Panc1 (cell line): ENCODE results near the gene AP1B1. TPM values are rescaled to one million over a fixed set of nuclear protein-coding genes. Genes with fewer than 3 reads are reported as not detected.

Experiments used
- ATAC-seq: fragments of 200-7000 bp; cut with Tn5 transposase; 2 replicates; pipeline ENCODE4 v1.9.1; 2020; ENCODE audit warnings: mild to moderate bottlenecking, moderate library complexity
- BruUV-seq: library from RNA; stranded (reverse); fragments of 400-500 nt; replicated peaks from 2 replicates; lab custom pipeline; 2021; lab: Mats Ljungman, UMichigan
- CTCF ChIA-PET: fragments of 300-600 bp; sonication (Branson Sonifier 250); formaldehyde crosslinking; loops from one replicate; lab custom pipeline; 2022; ENCODE audit warnings: antibody characterized with exemption; lab: Charles Lee
- POLR2A ChIA-PET: fragments of 300-600 bp; sonication (Branson Sonifier 250); formaldehyde crosslinking; loops from one replicate; lab custom pipeline; 2022; ENCODE audit warnings: antibody characterized with exemption; lab: Charles Lee
- DNase-seq: peaks from one replicate; pipeline ENCODE4 v3.0.0-alpha.2; 2010; ENCODE audit warnings: low read depth, low spot score
- H3K27ac ChIP-seq: 2 replicates; pipeline ENCODE4 v1.5.1; 2011; ENCODE audit warnings: mild to moderate bottlenecking, low read length, inconsistent platforms
- H3K27me3 ChIP-seq: fragments of 200-500 bp; sonication (Bioruptor generic); 2 replicates; pipeline ENCODE4 v1.6.0; 2014; ENCODE audit warnings: low read length, inconsistent platforms; ENCODE audit not compliant: control insufficient read depth, insufficient read depth
- H3K36me3 ChIP-seq: fragments of 200-500 bp; sonication (Bioruptor generic); 2 replicates; pipeline ENCODE4 v1.5.1; 2014; ENCODE audit warnings: inconsistent platforms, mild to moderate bottlenecking, low read length, moderate library complexity; ENCODE audit not compliant: control insufficient read depth, insufficient read depth
- H3K4me1 ChIP-seq: 2 replicates; pipeline ENCODE4 v1.5.1; 2011; ENCODE audit warnings: inconsistent platforms, mild to moderate bottlenecking, low read length, moderate library complexity; ENCODE audit not compliant: control insufficient read depth, insufficient read depth
- H3K4me3 ChIP-seq, 2 experiments: 2 replicates each; pipeline ENCODE4 v1.5.1; 2011 to 2012; ENCODE audit warnings: low read depth in 2 of 2, low read length in 2 of 2, mild to moderate bottlenecking in 2 of 2, inconsistent platforms in 1 of 2, moderate library complexity in 1 of 2
- H3K9me3 ChIP-seq: fragments of 200-500 bp; sonication (Bioruptor generic); 2 replicates; pipeline ENCODE4 v1.5.1; 2014; ENCODE audit warnings: low read depth, mild to moderate bottlenecking, inconsistent platforms, low read length, moderate library complexity; ENCODE audit not compliant: control insufficient read depth, insufficient read depth
- POLR2AphosphoS5 ChIP-seq: IDR thresholded peaks from 2 replicates; pipeline ENCODE4 v1.6.1; 2012; ENCODE audit warnings: mild to moderate bottlenecking, low read depth, low read length, moderate library complexity
- SIN3A ChIP-seq: IDR thresholded peaks from 2 replicates; pipeline ENCODE4 v1.6.1; 2012; ENCODE audit warnings: low read depth, mild to moderate bottlenecking, low read length, moderate library complexity, borderline replicate concordance; ENCODE audit not compliant: insufficient read depth
- TCF7L2 ChIP-seq: IDR thresholded peaks from 2 replicates; pipeline ENCODE4 v1.6.1; 2011; ENCODE audit warnings: mild to moderate bottlenecking, low read depth, low read length, inconsistent platforms
- in situ Hi-C: cut with HindIII; loops from 2 replicates; pipeline ENCODE4 v1.10.0; 2016; ENCODE audit warnings: low sequenced_read_pairs, low pct_unique_long_range_greater_than_20kb
- intact Hi-C: fragments of 100-400 bp; cut with micrococcal nuclease; formaldehyde crosslinking; loops from one replicate; pipeline ENCODE4 v1.10.0; 2022; ENCODE audit not compliant: unreplicated experiment
- total RNA-seq: library from RNA; stranded (reverse); gene quantifications from one replicate; pipeline ENCODE4 v1.2.1, GENCODE V29; 2021; ENCODE audit not compliant: unreplicated experiment
- TF ChIP-seq, protein P1 (sequence below), 2 experiments: IDR thresholded peaks; 2 replicates each; pipeline ENCODE4 v1.6.1; 2011 to 2012; ENCODE audit warnings: low read depth in 2 of 2, control low read depth in 1 of 2, low read length in 1 of 2, mild to moderate bottlenecking in 1 of 2, moderate library complexity in 1 of 2; ENCODE audit not compliant: insufficient read depth in 1 of 2
- TF ChIP-seq, protein P2 (sequence below): fragments of 450-650 bp; IDR thresholded peaks from 2 replicates; pipeline ENCODE4 v1.5.1; 2017; ENCODE audit warnings: mild to moderate bottlenecking

Gene AP1B1
- total RNA-seq, 1 experiment from 2014 or later, result 48.6 TPM

DNA sequence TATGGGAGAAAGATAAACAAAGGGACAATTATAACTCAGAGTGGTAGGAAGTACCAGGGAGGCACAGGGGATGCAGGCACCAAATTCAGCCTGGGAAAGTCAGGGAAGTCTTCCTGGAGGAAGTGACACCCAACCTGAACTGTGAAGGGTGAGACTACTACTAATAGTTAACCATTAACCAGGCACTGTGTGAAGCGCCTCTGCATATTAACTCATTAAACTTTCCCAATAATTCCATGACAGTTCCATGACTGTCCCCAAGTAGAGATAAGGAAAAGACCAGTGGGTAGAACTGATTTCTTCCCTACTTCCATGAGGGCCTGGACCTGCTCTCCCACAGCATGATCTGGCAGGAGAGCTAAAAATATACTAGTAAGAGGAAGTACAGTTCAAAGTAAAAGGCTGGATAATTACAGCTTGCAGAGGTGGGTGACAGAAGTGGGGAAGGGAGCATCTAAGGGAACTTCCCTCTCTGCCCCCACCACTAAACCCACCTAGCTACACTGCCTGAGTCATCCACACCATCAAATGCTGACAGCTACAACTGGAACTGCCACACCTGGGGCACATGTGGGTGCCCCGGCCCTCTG is 4.7 kb upstream of the AP1B1 start:
- H3K4me1 ChIP-seq, result no peaks in the 10 kb centered on the region
- H3K9me3 ChIP-seq, result no peaks in the 10 kb centered on the region
- no peaks in the 10 kb centered on the region for H3K27me3 ChIP-seq
- no peak overlapping the region for H3K4me3 ChIP-seq
- CTCF ChIA-PET, result no interaction called here
- no peak overlapping the region for H3K27ac ChIP-seq
- BruUV-seq, result no TSS peak
- ATAC-seq, result no peak
- in situ Hi-C loops (no loop called here), intact Hi-C loops (no loop called here)
- POLR2A ChIA-PET, result no interaction called here
- DNase-seq, result no peak
- no peaks in the 10 kb centered on the region for H3K36me3 ChIP-seq
- no peak for TF ChIP-seq SIN3A
- no peak for TF ChIP-seq TCF7L2
- TF ChIP-seq, protein P1, sequence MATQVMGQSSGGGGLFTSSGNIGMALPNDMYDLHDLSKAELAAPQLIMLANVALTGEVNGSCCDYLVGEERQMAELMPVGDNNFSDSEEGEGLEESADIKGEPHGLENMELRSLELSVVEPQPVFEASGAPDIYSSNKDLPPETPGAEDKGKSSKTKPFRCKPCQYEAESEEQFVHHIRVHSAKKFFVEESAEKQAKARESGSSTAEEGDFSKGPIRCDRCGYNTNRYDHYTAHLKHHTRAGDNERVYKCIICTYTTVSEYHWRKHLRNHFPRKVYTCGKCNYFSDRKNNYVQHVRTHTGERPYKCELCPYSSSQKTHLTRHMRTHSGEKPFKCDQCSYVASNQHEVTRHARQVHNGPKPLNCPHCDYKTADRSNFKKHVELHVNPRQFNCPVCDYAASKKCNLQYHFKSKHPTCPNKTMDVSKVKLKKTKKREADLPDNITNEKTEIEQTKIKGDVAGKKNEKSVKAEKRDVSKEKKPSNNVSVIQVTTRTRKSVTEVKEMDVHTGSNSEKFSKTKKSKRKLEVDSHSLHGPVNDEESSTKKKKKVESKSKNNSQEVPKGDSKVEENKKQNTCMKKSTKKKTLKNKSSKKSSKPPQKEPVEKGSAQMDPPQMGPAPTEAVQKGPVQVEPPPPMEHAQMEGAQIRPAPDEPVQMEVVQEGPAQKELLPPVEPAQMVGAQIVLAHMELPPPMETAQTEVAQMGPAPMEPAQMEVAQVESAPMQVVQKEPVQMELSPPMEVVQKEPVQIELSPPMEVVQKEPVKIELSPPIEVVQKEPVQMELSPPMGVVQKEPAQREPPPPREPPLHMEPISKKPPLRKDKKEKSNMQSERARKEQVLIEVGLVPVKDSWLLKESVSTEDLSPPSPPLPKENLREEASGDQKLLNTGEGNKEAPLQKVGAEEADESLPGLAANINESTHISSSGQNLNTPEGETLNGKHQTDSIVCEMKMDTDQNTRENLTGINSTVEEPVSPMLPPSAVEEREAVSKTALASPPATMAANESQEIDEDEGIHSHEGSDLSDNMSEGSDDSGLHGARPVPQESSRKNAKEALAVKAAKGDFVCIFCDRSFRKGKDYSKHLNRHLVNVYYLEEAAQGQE (IDR thresholded peaks at IDR 0.05; ENCODE audit: insufficient read depth in 1 of 2, low read depth in 2 of 2, low read length in 1 of 2), result no peak

DNA sequence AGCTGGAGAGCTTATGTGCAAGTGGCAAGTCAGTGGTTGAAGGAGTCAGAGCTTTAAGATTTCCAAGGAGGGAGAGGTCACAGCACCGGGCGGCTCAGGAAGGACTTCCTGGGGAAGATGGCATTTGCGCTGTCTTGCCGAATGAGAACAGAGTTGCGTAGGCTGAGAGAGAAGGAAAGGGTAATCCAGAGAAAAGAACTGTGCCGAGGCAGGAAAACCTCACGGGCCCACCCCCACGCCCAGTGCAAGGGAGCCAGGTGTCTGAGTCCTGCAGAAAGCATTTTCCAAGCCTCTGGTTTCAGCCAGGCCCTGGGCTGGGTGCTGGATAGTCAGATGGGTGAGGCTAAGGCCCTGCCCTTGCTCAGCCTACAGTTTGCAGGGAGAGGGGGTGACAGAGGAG is 3.2 kb upstream of the AP1B1 start:
- intact Hi-C loops (no loop called here), in situ Hi-C loops (no loop called here)
- Histone ChIP-seq H3K4me1 (peaks cover 6% of the 10 kb centered on the region), H3K36me3 (no peaks in the 10 kb centered on the region; the same call in 1 of the 2 replicates), H3K4me3 (no peak overlapping the region), H3K9me3 (no peaks in the 10 kb centered on the region), H3K27me3 (no peaks in the 10 kb centered on the region), H3K27ac (no peak overlapping the region)
- no TSS peak for BruUV-seq
- no peak for DNase-seq
- POLR2A ChIA-PET, result no interaction called here
- CTCF ChIA-PET, result interaction anchor here (0.6 kb wide), 1 partner anchor 21 kb away, joined by 5 read pairs; no protein-coding TSS in a partner anchor
- TF ChIP-seq SIN3A (no peak), TCF7L2 (no peak), POLR2AphosphoS5 (no peak)
- TF ChIP-seq, protein P2, sequence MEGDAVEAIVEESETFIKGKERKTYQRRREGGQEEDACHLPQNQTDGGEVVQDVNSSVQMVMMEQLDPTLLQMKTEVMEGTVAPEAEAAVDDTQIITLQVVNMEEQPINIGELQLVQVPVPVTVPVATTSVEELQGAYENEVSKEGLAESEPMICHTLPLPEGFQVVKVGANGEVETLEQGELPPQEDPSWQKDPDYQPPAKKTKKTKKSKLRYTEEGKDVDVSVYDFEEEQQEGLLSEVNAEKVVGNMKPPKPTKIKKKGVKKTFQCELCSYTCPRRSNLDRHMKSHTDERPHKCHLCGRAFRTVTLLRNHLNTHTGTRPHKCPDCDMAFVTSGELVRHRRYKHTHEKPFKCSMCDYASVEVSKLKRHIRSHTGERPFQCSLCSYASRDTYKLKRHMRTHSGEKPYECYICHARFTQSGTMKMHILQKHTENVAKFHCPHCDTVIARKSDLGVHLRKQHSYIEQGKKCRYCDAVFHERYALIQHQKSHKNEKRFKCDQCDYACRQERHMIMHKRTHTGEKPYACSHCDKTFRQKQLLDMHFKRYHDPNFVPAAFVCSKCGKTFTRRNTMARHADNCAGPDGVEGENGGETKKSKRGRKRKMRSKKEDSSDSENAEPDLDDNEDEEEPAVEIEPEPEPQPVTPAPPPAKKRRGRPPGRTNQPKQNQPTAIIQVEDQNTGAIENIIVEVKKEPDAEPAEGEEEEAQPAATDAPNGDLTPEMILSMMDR, result no peak
- TF ChIP-seq, protein P1 (IDR thresholded peaks at IDR 0.05; ENCODE audit: insufficient read depth in 1 of 2, low read depth in 2 of 2, low read length in 1 of 2), result no peak
- no peak for ATAC-seq
